HepG2 (cell line): ENCODE measurements around the gene GPR158.

ENCODE experiments used
- TARDBP ChIP-seq: sonication (generic); formaldehyde crosslinking; IDR thresholded peaks from 2 replicates; pipeline ENCODE4 v1.8.0; 2022; ENCODE audit warnings: mild to moderate bottlenecking, missing genetic modification reagents
- TF ChIP-seq, protein P1 (sequence below): sonication (generic); formaldehyde crosslinking; IDR thresholded peaks from 2 replicates; pipeline ENCODE4 v1.4.0; 2020; ENCODE audit warnings: missing genetic modification reagents, mild to moderate bottlenecking, borderline replicate concordance

DNA sequence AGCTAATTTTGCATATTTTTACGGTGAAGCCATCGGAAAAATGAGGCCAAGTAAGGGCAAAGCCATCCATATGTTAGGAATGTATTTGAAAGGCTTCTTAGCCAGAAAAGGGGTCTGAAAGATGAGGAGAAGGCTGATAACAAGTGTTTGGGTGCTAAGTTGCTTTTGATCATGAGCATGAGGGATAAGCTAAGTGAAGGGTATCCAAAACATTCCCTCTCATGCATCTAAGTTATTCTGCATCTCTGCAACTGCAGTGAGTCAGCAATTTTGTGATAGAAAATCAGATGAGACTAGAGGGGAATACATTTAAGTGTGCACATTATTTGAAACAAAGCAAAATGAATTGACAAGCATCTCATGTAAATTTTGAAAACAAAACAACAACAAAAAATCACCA lies 282.8 kb downstream of the GPR158 start:
- TF ChIP-seq, protein P1, sequence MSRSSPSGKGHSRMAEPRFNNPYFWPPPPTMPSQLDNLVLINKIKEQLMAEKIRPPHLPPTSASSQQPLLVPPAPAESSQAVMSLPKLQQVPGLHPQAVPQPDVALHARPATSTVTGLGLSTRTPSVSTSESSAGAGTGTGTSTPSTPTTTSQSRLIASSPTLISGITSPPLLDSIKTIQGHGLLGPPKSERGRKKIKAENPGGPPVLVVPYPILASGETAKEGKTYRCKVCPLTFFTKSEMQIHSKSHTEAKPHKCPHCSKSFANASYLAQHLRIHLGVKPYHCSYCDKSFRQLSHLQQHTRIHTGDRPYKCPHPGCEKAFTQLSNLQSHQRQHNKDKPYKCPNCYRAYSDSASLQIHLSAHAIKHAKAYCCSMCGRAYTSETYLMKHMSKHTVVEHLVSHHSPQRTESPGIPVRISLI = no peak
- no peak for TF ChIP-seq TARDBP (CRISPR knock-in tag)
